Mucosa of rectum (tissue), 2 donors: Measurements from ENCODE around the gene LCMT1.

Experiments used
- H3K27ac ChIP-seq, 2 donors: one replicate each; pipeline ENCODE4 v1.7.0; 2013; ENCODE audit warnings: inconsistent platforms in 2 of 2, low read depth in 2 of 2, low read length in 2 of 2
- H3K27me3 ChIP-seq, 2 donors: one replicate each; pipeline ENCODE4 v1.7.0; 2013; ENCODE audit warnings: low read length in 2 of 2; ENCODE audit not compliant: control insufficient read depth in 2 of 2, insufficient read depth in 2 of 2
- H3K36me3 ChIP-seq, 2 donors: one replicate each; pipeline ENCODE4 v1.7.0; 2013; ENCODE audit warnings: low read length in 2 of 2; ENCODE audit not compliant: control insufficient read depth in 2 of 2, insufficient read depth in 2 of 2
- H3K4me1 ChIP-seq, 2 donors: one replicate each; pipeline ENCODE4 v1.7.0; 2013; ENCODE audit warnings: low read length in 2 of 2, mild to moderate bottlenecking in 1 of 2; ENCODE audit not compliant: control insufficient read depth in 2 of 2, insufficient read depth in 2 of 2
- H3K4me3 ChIP-seq, 2 donors: one replicate each; pipeline ENCODE4 v1.7.0; 2013; ENCODE audit warnings: low read length in 2 of 2
- H3K9ac ChIP-seq, 2 donors: one replicate each; pipeline ENCODE4 v1.7.0; 2013; ENCODE audit warnings: low read length in 2 of 2, low read depth in 1 of 2, mild to moderate bottlenecking in 1 of 2
- H3K9me3 ChIP-seq, 2 donors: one replicate each; pipeline ENCODE4 v1.7.0; 2013; ENCODE audit warnings: low read length in 2 of 2; ENCODE audit not compliant: control insufficient read depth in 2 of 2
- donor health status: healthy.
- donor health status: Normal muscosa, but diverticular disease.

The LCMT1 gene

DNA sequence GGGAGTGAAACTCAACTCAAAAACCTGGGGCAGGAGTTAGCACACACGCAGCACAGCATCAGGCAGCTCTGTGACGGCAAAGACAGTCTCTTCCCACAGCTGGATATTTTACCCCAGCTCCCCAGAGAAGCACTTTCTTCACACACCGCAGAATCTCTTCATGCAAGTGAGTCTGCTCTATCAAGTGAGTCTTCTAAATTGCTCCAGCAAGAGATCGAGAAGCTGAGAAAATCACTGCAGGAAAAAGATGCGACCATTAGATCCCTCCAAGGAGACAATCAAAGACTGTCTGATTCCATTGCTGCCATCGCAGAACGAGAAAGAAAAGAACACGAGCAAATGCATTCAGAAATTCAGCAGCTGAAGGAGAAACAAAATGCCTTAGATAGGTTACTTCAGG, 16.9 kb upstream of the LCMT1 start:
- no peaks in the 10 kb centered on the region for H3K36me3 ChIP-seq
- H3K27me3 ChIP-seq, result peaks cover 0 to 6% of the 10 kb centered on the region in 2 donors
- H3K9me3 ChIP-seq, result no peaks in the 10 kb centered on the region
- H3K4me1 ChIP-seq, result peaks cover 4 to 5% of the 10 kb centered on the region in 2 donors
- H3K9ac ChIP-seq, result no peak overlapping the region
- no peak overlapping the region for H3K27ac ChIP-seq
- no peak overlapping the region for H3K4me3 ChIP-seq

DNA sequence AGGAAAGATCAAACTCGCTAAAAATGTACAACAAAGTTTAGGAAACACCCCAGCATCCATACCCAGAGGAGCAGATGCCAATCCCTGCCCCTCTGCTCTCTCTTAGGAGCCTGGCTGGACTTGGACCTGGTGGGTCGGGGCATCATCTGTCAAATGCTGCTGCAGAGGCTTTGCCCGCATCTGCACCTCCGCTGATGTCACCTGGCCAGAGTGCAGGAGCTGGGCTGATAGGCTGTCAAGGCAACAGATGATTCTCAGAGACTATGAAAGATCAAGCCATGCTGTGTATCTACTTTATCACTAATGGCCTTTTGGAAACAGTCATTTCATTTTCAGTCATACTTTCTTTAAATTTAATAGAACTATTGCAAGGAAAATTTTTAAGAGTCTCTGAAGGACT, 15.9 kb upstream of the LCMT1 start:
- Histone ChIP-seq H3K36me3 (no peaks in the 10 kb centered on the region), H3K27me3 (peaks cover 0 to 6% of the 10 kb centered on the region in 2 donors), H3K4me1 (no peaks in the 10 kb centered on the region), H3K4me3 (no peak overlapping the region), H3K9ac (no peak overlapping the region), H3K27ac (no peak overlapping the region), H3K9me3 (no peaks in the 10 kb centered on the region)

DNA sequence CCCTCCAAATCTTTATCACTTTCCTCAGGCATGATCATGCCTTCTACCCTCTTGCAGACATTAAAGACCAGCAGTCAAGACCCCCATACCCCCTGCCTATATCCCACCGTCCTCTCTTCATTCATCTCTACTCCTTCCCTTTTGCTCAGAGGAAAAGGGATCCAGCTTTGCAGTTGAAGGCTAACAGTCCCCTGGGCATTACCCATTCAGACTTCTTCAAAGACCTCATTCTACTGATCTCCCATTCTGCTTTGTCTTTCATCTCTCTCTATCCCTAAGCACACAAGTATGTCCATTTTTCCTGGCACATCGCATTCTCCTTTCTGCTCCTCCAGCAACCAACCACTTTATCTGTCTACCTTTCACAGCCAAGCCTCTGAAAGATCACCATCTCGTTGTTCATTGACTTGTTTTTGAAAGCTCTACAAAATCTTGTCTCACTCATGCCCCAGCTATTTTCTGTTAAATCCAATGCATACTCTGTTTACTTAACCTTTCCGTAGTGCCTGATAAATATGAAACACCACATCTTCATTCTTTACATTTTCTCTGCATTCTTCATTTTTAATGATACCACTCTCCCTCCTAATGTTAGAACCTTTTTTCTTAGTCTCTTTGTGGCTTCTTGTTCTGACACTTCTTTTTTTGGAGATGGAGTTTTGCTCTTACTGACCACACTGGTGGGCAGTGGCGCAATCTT, 14.1 kb upstream of the LCMT1 start:
- Histone ChIP-seq H3K4me1 (no peaks in the 10 kb centered on the region), H3K36me3 (no peaks in the 10 kb centered on the region), H3K27me3 (peaks cover 0 to 6% of the 10 kb centered on the region in 2 donors), H3K9me3 (no peaks in the 10 kb centered on the region), H3K27ac (no peak overlapping the region), H3K9ac (no peak overlapping the region), H3K4me3 (no peak overlapping the region)

DNA sequence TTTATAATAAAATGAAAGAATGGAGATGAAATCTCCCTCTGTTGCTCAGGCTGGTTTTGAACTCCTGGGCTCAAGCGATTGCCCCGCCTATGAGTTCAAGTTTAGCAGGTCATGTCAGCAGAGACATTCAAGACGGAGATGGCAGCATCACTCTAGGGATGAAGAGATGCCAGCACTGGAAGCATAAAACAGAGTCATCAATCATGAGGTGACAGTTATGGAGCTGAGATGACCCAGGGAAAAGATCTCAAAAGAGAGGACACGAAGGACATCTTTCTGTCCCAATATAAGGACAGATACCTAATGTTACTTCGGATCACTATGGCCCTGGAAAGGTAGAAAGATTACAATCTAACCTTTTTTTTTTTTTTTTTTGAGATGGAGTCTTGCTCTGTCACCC, 11.0 kb upstream of the LCMT1 start:
- Histone ChIP-seq H3K9ac (no peak overlapping the region), H3K27ac (no peak overlapping the region), H3K4me1 (no peaks in the 10 kb centered on the region), H3K4me3 (no peak overlapping the region), H3K9me3 (no peaks in the 10 kb centered on the region), H3K36me3 (no peaks in the 10 kb centered on the region), H3K27me3 (no peaks in the 10 kb centered on the region)

DNA sequence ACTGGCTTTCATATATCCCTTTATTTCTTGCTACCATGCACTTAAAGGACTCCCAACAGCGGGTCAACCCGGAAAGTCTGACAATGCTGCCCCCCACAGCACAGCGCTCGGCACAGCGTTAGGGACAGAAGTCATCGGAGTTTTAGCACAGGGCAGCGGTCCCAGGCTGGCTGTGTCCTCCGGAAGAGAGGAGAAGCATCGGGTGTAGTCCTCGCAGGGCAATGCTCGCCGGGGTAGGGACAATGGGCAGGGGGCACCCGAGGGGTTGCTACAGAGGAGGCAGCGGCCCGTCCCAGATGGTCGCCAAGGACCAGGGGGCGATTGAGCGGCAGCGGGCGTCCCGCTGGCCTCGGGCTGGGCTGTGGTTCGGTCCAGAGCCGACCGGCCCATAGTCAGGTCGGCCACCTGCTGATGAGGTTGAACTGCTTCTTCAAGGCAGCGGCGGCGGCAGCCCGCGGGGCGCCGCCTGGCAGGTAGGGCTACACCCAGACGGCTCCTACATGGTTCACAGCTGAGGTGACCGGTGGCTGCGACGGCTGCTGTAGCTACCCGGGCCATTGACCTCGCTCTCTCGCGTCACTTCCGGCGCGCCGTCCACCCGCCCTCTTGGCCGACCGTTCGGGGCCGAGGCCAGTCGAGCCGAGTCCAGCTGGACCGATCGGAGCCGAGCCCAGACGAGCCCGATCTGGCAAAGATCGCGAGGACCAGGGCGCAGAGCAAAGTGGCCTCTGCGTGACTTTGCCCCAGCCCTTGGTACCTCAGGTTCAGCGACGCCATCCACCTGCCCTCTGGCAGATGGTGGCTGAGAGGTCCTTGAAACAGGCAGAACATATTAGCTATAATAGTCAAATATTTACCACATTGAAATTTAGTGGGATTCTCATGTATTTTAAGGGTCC, 4.7 kb upstream of the LCMT1 start:
- Histone ChIP-seq H3K27ac (peak overlapping the region; percentile 88 to 90), H3K4me3 (peak overlapping the region; percentile 88 to 95), H3K36me3 (no peaks in the 10 kb centered on the region), H3K4me1 (peaks cover 28 to 35% of the 10 kb centered on the region in 2 donors), H3K9me3 (no peaks in the 10 kb centered on the region), H3K9ac (peak overlapping the region; percentile 96 to 97), H3K27me3 (no peaks in the 10 kb centered on the region)

DNA sequence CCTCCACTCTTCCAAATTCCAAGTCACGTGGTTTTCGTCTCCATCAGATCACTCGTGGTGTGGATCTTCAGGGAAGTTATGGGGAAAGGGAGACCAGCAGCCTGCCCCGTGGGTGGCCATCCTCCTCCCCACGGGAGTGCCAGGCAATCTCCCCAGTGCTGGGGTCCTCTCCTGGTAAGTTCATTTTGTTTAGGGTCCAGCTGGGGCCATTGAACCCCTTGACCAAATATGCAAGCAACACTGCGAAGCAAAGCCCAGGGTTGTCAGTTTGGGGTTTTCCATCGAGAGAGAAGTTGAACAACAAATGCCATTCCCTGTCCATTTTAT, 4.1 kb upstream of the LCMT1 start:
- Histone ChIP-seq H3K27ac (peak overlapping the region; percentile 88 to 90), H3K9ac (peak overlapping the region; percentile 96 to 97), H3K36me3 (no peaks in the 10 kb centered on the region), H3K27me3 (no peaks in the 10 kb centered on the region), H3K4me1 (peaks cover 33 to 41% of the 10 kb centered on the region in 2 donors), H3K9me3 (no peaks in the 10 kb centered on the region), H3K4me3 (peak overlapping the region; percentile 88 to 95)

DNA sequence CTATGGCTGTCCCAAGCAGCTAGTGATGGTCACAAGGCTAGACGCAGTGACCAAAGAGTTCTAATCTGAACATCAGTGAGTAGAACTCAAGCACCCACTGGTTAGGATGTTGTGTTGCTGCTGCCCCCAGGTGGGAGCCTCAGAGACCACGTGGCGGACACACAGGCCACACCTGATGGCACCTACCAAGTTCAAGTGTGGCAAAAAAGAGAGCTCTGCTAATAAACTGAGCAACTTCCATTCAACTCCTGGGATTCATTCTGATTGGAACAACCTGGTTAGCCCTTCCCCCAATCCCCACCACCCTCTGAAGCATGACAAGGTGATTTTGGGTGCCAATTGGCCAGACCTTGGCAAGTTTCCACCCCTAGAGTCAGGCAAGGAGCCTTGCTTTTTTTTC, 3.5 kb upstream of the LCMT1 start:
- no peak overlapping the region for H3K27ac ChIP-seq
- H3K9me3 ChIP-seq, result no peaks in the 10 kb centered on the region
- H3K27me3 ChIP-seq, result no peaks in the 10 kb centered on the region
- peaks cover 36 to 42% of the 10 kb centered on the region in 2 donors for H3K4me1 ChIP-seq
- H3K4me3 ChIP-seq, result no peak overlapping the region
- H3K9ac ChIP-seq, result no peak overlapping the region
- H3K36me3 ChIP-seq, result no peaks in the 10 kb centered on the region

DNA sequence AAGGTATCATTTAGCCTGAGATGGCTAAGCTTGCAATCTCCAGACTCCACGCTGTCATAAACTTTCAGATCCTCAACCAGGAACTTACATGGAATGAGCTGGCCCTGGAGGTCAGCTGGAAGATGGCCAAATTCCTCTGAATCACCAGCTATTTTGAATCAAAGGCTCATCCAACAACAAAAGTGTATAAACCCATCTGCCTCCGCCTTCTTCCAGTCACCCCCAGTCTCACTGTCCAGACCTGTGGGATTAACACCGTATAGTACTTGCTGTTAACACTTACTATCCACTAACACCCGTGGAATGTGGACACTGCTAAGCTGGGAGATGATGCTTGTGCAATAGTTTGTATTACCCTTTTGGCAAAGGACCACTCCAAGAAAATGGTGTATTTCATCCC, 1.9 kb upstream of the LCMT1 start:
- no peaks in the 10 kb centered on the region for H3K9me3 ChIP-seq
- H3K36me3 ChIP-seq, result no peaks in the 10 kb centered on the region
- H3K9ac ChIP-seq, result no peak overlapping the region
- H3K27ac ChIP-seq, result peak overlapping the region; percentile 39 to 75
- H3K4me3 ChIP-seq, result peak overlapping the region in 1 of 2 donors; percentile 35
- H3K27me3 ChIP-seq, result no peaks in the 10 kb centered on the region
- H3K4me1 ChIP-seq, result peaks cover 37 to 53% of the 10 kb centered on the region in 2 donors

DNA sequence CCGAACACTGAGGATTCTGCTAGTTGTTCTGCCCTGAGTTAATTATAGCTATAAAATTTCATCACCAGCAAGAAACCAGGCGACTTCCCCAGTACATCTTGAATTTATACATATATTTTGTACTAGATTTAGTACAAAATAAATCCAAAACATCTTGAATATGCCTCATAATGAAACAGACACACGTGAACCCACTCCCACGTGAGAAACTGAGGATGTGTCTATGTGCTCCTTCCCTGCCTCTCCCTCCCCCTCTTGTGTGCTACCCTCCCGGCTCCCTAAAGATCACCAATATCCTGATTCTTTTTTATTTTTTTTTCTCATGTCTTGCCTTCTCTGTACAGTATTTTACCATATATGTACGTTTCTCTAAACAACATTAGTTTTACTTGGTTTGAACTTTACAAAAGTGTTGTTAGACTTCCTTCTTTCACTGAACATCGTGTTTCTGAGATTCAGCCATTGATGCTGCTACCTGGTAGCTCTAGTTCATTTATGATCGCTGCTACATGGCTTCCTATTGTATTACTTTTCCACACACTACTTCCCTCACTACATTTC, 1.1 kb upstream of the LCMT1 start:
- Histone ChIP-seq H3K4me3 (peak overlapping the region; percentile 94 to 99), H3K27me3 (no peaks in the 10 kb centered on the region), H3K27ac (peak overlapping the region; percentile 91 to 96), H3K9ac (peak overlapping the region; percentile 84 to 88), H3K4me1 (peaks cover 37 to 54% of the 10 kb centered on the region in 2 donors), H3K36me3 (peaks cover 0 to 5% of the 10 kb centered on the region in 2 donors), H3K9me3 (no peaks in the 10 kb centered on the region)

DNA sequence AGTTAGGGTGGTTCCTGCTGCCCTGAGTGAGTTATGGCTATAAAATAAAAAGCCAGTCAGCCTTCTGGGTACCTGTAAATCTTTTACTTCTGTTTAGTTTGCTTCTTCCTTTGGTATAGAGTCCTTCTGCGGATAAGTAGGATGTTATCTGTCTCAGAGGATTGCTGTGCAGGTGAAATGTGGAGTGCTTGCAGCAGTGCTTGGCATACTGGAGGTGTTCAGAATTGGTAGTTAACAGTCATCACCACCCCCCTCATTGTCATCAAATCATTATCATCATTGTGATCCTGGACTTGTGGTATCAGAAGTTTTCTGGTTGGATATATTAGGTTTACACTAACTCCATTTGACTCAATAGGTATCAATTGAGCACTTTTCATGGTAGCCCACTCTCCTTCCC, 2.6 kb downstream of the LCMT1 start:
- Histone ChIP-seq H3K27me3 (no peaks in the 10 kb centered on the region), H3K36me3 (peaks cover 14 to 17% of the 10 kb centered on the region in 2 donors), H3K27ac (no peak overlapping the region), H3K9ac (no peak overlapping the region), H3K4me1 (peaks cover 29 to 38% of the 10 kb centered on the region in 2 donors), H3K4me3 (no peak overlapping the region), H3K9me3 (no peaks in the 10 kb centered on the region)
